Left cardiac atrium (tissue), 4 donors: ENCODE results near the gene EPN1. TPM values are rescaled to one million over a fixed set of nuclear protein-coding genes. Genes with fewer than 3 reads are reported as not detected.

Experiments
- ATAC-seq, 2 donors: fragments of 200-7000 bp; cut with Tn5 transposase; one replicate each; pipeline ENCODE4 v1.9.1; 2020; ENCODE audit warnings: mild to moderate bottlenecking in 2 of 2, moderate library complexity in 2 of 2
- DNase-seq: peaks from one replicate; pipeline ENCODE4 v3.0.0-alpha.2; 2020
- intact Hi-C, 2 donors: fragments of 100-400 bp; cut with DNase I; formaldehyde crosslinking; loops; one replicate each; pipeline versions ENCODE4 v1.14.1 to v1.15.1; 2022 to 2023
- long read RNA-seq: library from polyadenylated mRNA; unstranded; transcript quantifications from one replicate; pipeline ENCODE4 v2.0.0, GENCODE V29; 2021
- total RNA-seq, 2 donors: library from RNA; stranded (reverse); fragmentation: NEBNext Ultra II Directional; extraction: Animal tissue kit (Norgen Biotek cat#: 25700); gene quantifications; one replicate each; pipeline ENCODE4 v1.2.1, GENCODE V29; 2021
- donor health status: DM: no; HTN: yes; CAD: no.
- donor health status: DM: no; HTN: yes; CAD: no; lungs with severe emphysema.
- donor health status: DM: yes; HTN: yes; CAD: no.
- donor health status: Dilated cardiomyopathy.

EPN1 gene
- 100 to 1,000 TPM; 148 to 165 TPM for total RNA-seq
- long read RNA-seq, full-length matches to known transcripts: 13 of 22 reads
- long read RNA-seq, partial matches to known transcripts: 2 of 22 reads
- long read RNA-seq, other reads (novel, unspliced or antisense): 7 of 22 reads

DNA sequence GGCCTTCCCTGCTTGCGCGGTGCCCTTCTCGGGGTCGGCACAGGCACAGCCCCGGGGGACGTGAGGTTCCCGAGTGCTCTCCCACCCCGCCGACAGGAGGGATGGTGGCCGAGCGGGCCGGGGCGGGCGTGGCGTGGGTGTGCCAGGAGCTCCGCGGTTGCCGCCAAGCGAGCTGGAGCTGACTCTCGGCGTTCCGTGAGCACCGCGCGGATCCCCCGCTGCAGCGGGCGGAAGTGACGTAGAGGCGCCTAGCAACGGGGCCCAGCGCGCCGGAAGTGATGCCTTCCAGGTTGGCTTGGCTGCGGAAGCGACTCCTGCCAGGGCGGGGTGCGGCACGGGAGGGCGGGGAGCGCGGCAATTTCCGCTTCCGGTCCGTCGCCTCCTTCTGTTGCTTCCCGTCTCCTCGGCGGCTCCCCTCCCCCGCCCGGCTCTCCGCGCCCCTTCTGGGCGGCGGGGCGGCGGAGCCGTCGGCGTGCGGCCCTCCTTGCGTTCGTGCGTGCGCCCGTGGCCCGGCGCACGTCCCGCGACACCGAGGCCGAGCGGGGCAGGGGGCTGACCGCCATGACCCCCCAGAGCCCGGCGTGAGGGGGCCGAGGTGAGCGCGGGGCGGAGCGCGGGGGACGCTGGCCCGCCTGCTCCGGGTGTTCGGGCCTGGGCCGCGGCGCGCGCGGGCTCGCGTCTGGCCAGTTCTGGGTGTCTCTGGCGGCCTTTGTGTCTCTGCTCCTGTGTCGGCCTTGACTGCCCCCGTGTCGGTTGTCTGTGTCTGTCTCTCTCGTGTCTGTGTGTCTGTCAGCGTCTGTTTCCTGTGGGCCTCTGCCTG, at the start of gene EPN1:
EPN1 (plus strand) TSS at position 386 of the 820 bp plus-strand sequence. CDS start 3,402 bp downstream, outside the sequence.
- ATAC-seq (peak; percentile 92 to 96), DNase-seq (peak; percentile 97)
- intact Hi-C loops: no loop called here

DNA sequence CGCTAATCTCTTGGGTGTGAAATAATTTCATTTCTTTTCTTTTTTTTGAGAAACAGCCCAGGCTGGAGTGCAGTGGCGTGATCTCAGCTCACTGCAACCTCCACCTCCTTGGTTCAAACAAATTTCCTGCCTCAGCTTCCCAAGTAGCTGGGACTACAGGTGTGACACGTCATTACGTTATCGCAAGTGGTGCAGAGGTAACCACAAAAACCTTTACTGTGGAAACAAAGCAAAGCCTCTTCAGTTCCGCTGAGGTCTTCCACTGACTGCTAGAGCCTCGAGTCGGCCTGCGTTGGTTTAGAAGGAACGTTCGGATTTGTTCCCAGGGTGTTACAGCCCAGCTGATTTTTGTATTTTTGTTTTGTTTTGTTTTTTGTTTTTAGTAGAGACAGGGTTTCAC, 48.7 kb upstream of the EPN1 start:
- no peak for ATAC-seq
- intact Hi-C loops: no loop called here
- no peak for DNase-seq

GRCh38 chr19:55632463-55632834, 42.6 kb upstream of the EPN1 start:
- ATAC-seq (peak; percentile 62 to 66), DNase-seq (peak; percentile 83)
- intact Hi-C loops: loop anchor here in 1 of 2 donors (10.0 kb wide), 1 partner anchor 118 kb away; no protein-coding TSS in a partner anchor

GRCh38 chr19:55633861-55634260, 41.2 kb upstream of the EPN1 start:
- intact Hi-C loops: loop anchor here in 1 of 2 donors (10.0 kb wide), 1 partner anchor 119 kb away; no protein-coding TSS in a partner anchor
- DNase-seq (no peak), ATAC-seq (no peak)

DNA sequence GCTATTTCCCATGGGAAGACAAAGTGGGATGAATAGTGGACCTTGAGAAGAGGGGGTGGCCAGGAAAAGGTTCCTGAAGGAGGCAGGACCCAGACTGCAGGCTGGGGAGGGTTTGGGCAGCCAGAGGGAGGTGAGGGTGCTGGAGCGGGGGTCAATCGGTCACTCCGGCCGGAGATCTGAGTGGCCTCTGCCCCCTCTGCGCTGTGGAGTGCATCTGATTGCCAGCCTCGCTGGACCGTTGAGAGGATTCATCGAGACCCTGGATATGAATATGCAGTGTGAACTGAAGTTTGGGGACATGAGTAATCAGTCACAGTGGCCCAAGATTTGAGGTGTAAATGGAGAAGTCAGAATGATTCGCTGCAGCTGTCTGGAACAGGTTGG, 39.7 kb upstream of the EPN1 start:
- intact Hi-C loops: loop anchor here in 1 of 2 donors (10.0 kb wide), 1 partner anchor 121 kb away; no protein-coding TSS in a partner anchor
- DNase-seq (no peak), ATAC-seq (peak in 1 of 2 donors; percentile 3)

- DNase-seq (no peak), ATAC-seq (no peak)
- intact Hi-C loops: loop anchor here in 1 of 2 donors (10.0 kb wide), 1 partner anchor 121 kb away; no protein-coding TSS in a partner anchor
Measured at GRCh38 chr19:55635856-55636440, 39.1 kb upstream of the EPN1 start.

DNA sequence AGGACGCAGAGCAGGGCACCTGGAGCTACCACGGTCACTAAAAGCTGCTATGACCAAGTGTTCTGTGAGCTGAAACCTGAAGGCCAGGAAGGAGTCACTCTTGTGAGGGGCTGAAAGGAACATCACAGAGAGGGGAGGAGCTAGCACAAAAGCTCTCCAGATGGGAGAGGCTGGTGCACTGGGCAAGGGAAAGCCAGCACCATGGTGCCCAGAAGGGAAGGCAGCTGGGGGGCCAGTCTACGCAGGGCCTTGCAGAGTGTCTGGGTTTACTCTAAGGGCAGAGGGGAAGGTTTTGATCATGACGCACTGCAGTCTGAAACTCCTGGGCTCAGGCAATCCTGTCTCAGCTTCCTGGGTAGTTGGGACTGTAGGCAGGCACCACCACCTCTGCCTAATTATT, 38.3 kb upstream of the EPN1 start:
- DNase-seq: no peak
- intact Hi-C loops: loop anchor here in 1 of 2 donors (10.0 kb wide), 1 partner anchor 122 kb away; no protein-coding TSS in a partner anchor
- ATAC-seq: no peak

- DNase-seq (no peak), ATAC-seq (no peak)
- intact Hi-C loops: loop anchor here in 1 of 2 donors (10.0 kb wide), 1 partner anchor 123 kb away; no protein-coding TSS in a partner anchor
Measured at GRCh38 chr19:55637534-55637933, 37.5 kb upstream of the EPN1 start.

- ATAC-seq (no peak), DNase-seq (no peak)
- intact Hi-C loops: loop anchor here in 1 of 2 donors (10.0 kb wide), 1 partner anchor 124 kb away; no protein-coding TSS in a partner anchor
Measured at GRCh38 chr19:55638864-55639359, 36.1 kb upstream of the EPN1 start.

DNA sequence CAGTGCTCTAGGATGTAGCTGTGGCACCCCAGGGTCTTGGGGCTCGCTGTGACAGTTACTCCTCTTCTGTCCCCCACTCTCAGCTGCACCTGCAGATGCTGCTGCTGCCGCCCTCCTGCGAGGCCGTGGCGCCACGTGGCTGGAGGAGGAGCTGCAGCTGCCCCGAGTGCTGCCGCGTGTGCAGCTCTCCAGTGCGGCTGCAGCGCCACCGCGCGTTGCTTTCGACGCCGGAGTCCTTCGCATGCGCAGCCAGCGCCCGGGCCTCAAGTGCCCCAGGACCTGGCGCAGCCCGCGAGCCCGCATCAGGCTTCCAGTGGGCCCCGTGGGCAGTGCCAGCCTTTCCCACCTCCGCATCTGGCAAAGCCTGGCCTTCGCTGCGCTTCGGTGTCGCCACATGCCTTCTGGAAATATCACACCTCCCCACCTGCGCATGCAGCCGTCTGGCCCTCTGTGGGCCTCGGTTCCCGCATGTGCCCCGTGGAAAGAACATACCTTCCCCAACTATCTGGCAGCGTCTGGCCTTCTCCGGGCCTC, 34.9 kb upstream of the EPN1 start:
- ATAC-seq (peak; percentile 13 to 25), DNase-seq (peak; percentile 78)

GRCh38 chr19:55640577-55641425, 34.2 kb upstream of the EPN1 start, which contains the start of gene ZNF580:
Gene ZNF580 (plus strand): TSS chr19:55641002. CDS start chr19:55642509, 1,507 bp downstream.
- intact Hi-C loops: no loop called here
- peak; percentile 80 for DNase-seq
- peak; percentile 71 to 74 for ATAC-seq

More for the DNA sequence above, 34.9 kb upstream of the EPN1 start:
- intact Hi-C loops: no loop called here

GRCh38 chr19:55641426-55642152, 33.4 kb upstream of the EPN1 start:
- DNase-seq: no peak
- ATAC-seq: peak; percentile 0 to 1
- intact Hi-C loops: no loop called here

DNA sequence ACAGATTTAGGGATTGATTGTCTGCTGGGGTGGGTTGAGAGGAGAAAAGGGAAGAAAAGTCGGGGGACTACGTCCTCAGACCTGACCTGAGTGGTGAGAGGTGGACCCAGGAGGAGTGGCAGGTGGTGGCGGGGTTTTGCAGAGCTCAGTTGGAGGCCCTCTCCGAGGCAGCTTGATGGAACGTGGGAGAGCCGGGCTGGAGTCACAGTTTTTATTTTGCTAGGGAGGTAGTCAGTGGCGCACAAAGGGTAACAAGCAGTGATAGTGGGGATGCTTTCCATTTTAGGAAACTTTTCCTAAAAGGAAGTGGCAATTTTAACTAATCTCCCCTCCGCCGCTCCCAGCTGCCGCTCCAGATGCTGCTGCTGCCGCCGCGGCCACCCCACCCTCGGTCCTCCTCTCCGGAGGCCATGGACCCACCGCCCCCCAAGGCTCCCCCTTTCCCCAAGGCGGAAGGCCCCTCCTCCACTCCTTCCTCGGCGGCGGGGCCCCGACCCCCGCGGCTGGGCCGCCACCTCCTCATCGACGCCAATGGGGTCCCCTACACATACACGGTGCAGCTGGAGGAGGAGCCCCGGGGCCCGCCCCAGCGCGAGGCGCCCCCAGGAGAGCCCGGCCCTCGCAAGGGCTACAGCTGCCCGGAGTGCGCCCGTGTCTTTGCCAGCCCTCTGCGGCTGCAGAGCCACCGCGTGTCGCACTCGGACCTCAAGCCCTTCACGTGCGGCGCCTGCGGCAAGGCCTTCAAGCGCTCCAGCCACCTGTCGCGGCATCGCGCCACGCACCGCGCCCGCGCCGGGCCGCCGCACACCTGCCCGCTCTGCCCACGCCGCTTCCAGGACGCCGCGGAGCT, 32.6 kb upstream of the EPN1 start:
- DNase-seq: peak; percentile 49
- ATAC-seq: peak; percentile 8 to 13
- intact Hi-C loops: no loop called here

GRCh38 chr19:55643003-55643886, 31.8 kb upstream of the EPN1 start, which contains the start of gene ZNF581:
Gene ZNF581 (plus strand): TSS chr19:55643649. CDS start chr19:55644572, 923 bp downstream.
- ATAC-seq: peak; percentile 38 to 46
- peak; percentile 81 for DNase-seq
- intact Hi-C loops: no loop called here

GRCh38 chr19:55643887-55644176, 31.2 kb upstream of the EPN1 start:
- DNase-seq (no peak), ATAC-seq (no peak)
- intact Hi-C loops: no loop called here
